Left renal cortex interstitium (tissue), 4 donors: ENCODE data around the gene ANLN. TPM values are rescaled to one million over a fixed set of nuclear protein-coding genes. Genes with fewer than 3 reads are reported as not detected.
A peak's percentile ranks its signal among the peaks of the same experiment; 100 is the strongest.
"Not testable (repeated sequence)": the region's sequence is repeated elsewhere in the genome, so short reads cannot be mapped to it uniquely, and the experiment has no call there.

Experiments
- DNase-seq, 4 donors: peaks; one replicate each; pipeline ENCODE4 v3.0.0-alpha.2; 2013; ENCODE audit warnings: low read depth in 4 of 4, low spot score in 2 of 4, missing footprints in 1 of 4
- polyA plus RNA-seq, 4 donors: library from polyadenylated mRNA; unstranded; fragments of 120-200 nt; gene quantifications; one replicate each; pipeline ENCODE4 v1.2.1, GENCODE V29; 2013; ENCODE audit not compliant: insufficient read length in 4 of 4

The ANLN gene
- polyA plus RNA-seq, 4 donors = 26.8 to 29.5 (median 27.7) TPM

- DNase-seq = no peak
Measured at GRCh38 chr7:36460811-36461429, 71.3 kb downstream of the ANLN start.

GRCh38 chr7:36462551-36463137 is 73.0 kb downstream of the ANLN start:
- no peak for DNase-seq

GRCh38 chr7:36464271-36464670 is 74.6 kb downstream of the ANLN start:
- no peak for DNase-seq

- not testable (repeated sequence) for DNase-seq
Measured at GRCh38 chr7:36466001-36466400, 76.3 kb downstream of the ANLN start.

GRCh38 chr7:36468370-36469101 is 78.9 kb downstream of the ANLN start:
- DNase-seq = no peak

- DNase-seq = no peak
Measured at GRCh38 chr7:36469236-36469635, 79.6 kb downstream of the ANLN start.

- no peak for DNase-seq
Measured at GRCh38 chr7:36472141-36472729, 82.6 kb downstream of the ANLN start.

GRCh38 chr7:36473454-36474282 is 84.0 kb downstream of the ANLN start:
- no peak for DNase-seq

- DNase-seq = no peak
Measured at GRCh38 chr7:36474283-36475010, 84.8 kb downstream of the ANLN start.

GRCh38 chr7:36475011-36475342 is 85.3 kb downstream of the ANLN start:
- DNase-seq = no peak

GRCh38 chr7:36475381-36475780 is 85.7 kb downstream of the ANLN start:
- DNase-seq = no peak

GRCh38 chr7:36478745-36479144 is 89.1 kb downstream of the ANLN start:
- no peak for DNase-seq

GRCh38 chr7:36483853-36484252 is 94.2 kb downstream of the ANLN start:
- DNase-seq = not testable (repeated sequence)

- DNase-seq = no peak
Measured at GRCh38 chr7:36484265-36484664, 94.6 kb downstream of the ANLN start.

GRCh38 chr7:36486336-36486735 is 96.7 kb downstream of the ANLN start:
- no peak for DNase-seq

- DNase-seq = peak in 1 of 4 donors; percentile 47
Measured at GRCh38 chr7:36487756-36488336, 98.2 kb downstream of the ANLN start.

- DNase-seq = not testable (repeated sequence)
Measured at GRCh38 chr7:36488672-36489071, 99.0 kb downstream of the ANLN start.

GRCh38 chr7:36490419-36490830 is 100.8 kb downstream of the ANLN start:
- DNase-seq = no peak

GRCh38 chr7:36491317-36491716 is 101.7 kb downstream of the ANLN start:
- no peak for DNase-seq

GRCh38 chr7:36496576-36496975 is 106.9 kb downstream of the ANLN start:
- no peak for DNase-seq
